HepG2 (cell line): ENCODE measurements around the gene NDRG3. TPM values are rescaled to one million over a fixed set of nuclear protein-coding genes. Genes with fewer than 3 reads are reported as not detected.

Source experiments
- ARNT ChIP-seq: fragments of 450-650 bp; IDR thresholded peaks from 2 replicates; pipeline ENCODE4 v1.6.1; 2017
- ELF1 ChIP-seq: sonication (generic); formaldehyde crosslinking; IDR thresholded peaks from 2 replicates; pipeline ENCODE4 v1.4.0; 2020; ENCODE audit warnings: missing genetic modification reagents
- FIP1L1 ChIP-seq: fragments of 200-400 bp; formaldehyde crosslinking; IDR thresholded peaks from 2 replicates; pipeline ENCODE4 v1.6.1; 2018; ENCODE audit warnings: low read depth, mild to moderate bottlenecking, low read length, moderate library complexity, borderline replicate concordance; ENCODE audit not compliant: insufficient read depth
- FUBP1 ChIP-seq: sonication (generic); formaldehyde crosslinking; IDR thresholded peaks from 2 replicates; pipeline ENCODE4 v1.5.1; 2020; ENCODE audit warnings: missing genetic modification reagents, mild to moderate bottlenecking, borderline replicate concordance
- HMGA1 ChIP-seq: sonication (generic); formaldehyde crosslinking; conservative IDR thresholded peaks from 2 replicates; pipeline ENCODE4 v1.4.0; 2020; ENCODE audit warnings: missing genetic modification reagents
- IRF9 ChIP-seq: sonication (generic); formaldehyde crosslinking; IDR thresholded peaks from 2 replicates; pipeline ENCODE4 v1.8.0; 2022; ENCODE audit warnings: missing genetic modification reagents, mild to moderate bottlenecking, borderline replicate concordance
- LBX2 ChIP-seq: sonication (generic); formaldehyde crosslinking; IDR thresholded peaks from 2 replicates; pipeline ENCODE4 v1.5.0; 2020; ENCODE audit warnings: missing genetic modification reagents, mild to moderate bottlenecking, borderline replicate concordance
- NR2F2 ChIP-seq: IDR thresholded peaks from 2 replicates; pipeline ENCODE4 v1.6.1; 2012; ENCODE audit warnings: low read depth, inconsistent platforms, borderline replicate concordance
- POLR2AphosphoS5 ChIP-seq: IDR thresholded peaks from 2 replicates; pipeline ENCODE4 v1.6.1; 2012; ENCODE audit warnings: low read depth, low read length
- PRDM10 ChIP-seq: sonication (generic); formaldehyde crosslinking; IDR thresholded peaks from 2 replicates; pipeline ENCODE4 v1.4.0; 2020; ENCODE audit warnings: low read depth, missing genetic modification reagents
- REL ChIP-seq: sonication (generic); formaldehyde crosslinking; conservative IDR thresholded peaks from 2 replicates; pipeline ENCODE4 v1.8.0; 2022; ENCODE audit warnings: mild to moderate bottlenecking, missing genetic modification reagents, moderate library complexity
- STAG1 ChIP-seq: sonication (generic); formaldehyde crosslinking; IDR thresholded peaks from 2 replicates; pipeline ENCODE4 v1.4.0; 2020; ENCODE audit warnings: missing genetic modification reagents
- TERF1 ChIP-seq: sonication (generic); formaldehyde crosslinking; IDR thresholded peaks from 2 replicates; pipeline ENCODE4 v1.8.0; 2022; ENCODE audit warnings: mild to moderate bottlenecking, missing genetic modification reagents, moderate library complexity
- ZBTB20 ChIP-seq: sonication (generic); formaldehyde crosslinking; IDR thresholded peaks from 2 replicates; pipeline ENCODE4 v1.8.1; 2023; ENCODE audit warnings: missing genetic modification reagents, low read depth, mild to moderate bottlenecking, borderline replicate concordance
- ZFP41 ChIP-seq: sonication (generic); formaldehyde crosslinking; IDR thresholded peaks from 2 replicates; pipeline ENCODE4 v1.4.0; 2020; ENCODE audit warnings: mild to moderate bottlenecking, missing genetic modification reagents, borderline replicate concordance
- ZNF280D ChIP-seq: sonication (generic); formaldehyde crosslinking; IDR thresholded peaks from 2 replicates; pipeline ENCODE4 v1.5.1; 2020; ENCODE audit warnings: mild to moderate bottlenecking, missing genetic modification reagents
- ZNF335 ChIP-seq: sonication (generic); formaldehyde crosslinking; IDR thresholded peaks from 2 replicates; pipeline ENCODE4 v1.4.0; 2020; ENCODE audit warnings: missing genetic modification reagents
- ZNF720 ChIP-seq: sonication (generic); formaldehyde crosslinking; IDR thresholded peaks from 2 replicates; pipeline ENCODE4 v1.4.0; 2020; ENCODE audit warnings: missing genetic modification reagents
- ZNF737 ChIP-seq: sonication (generic); formaldehyde crosslinking; IDR thresholded peaks from 2 replicates; pipeline ENCODE4 v1.5.0; 2020; ENCODE audit warnings: missing genetic modification reagents, mild to moderate bottlenecking, borderline replicate concordance
- polyA plus RNA-seq, 8 experiments: library from polyadenylated mRNA; depleted of rRNA in 3 of 8; stranded (reverse) in 7 of 8; unstranded in 1 of 8; fragments of >200 nt; fragmentation: Illumina TruSeq in 4 of 8; extraction: Trizol in 4 of 8; gene quantifications; 2 replicates each; pipeline versions ENCODE4 v1.2.1 to v1.2.3, GENCODE V29; 2011 to 2016; ENCODE audit warnings: low read depth in 4 of 8, missing spikeins in 1 of 8, mixed read lengths in 1 of 8; ENCODE audit not compliant: insufficient read depth in 1 of 8
- total RNA-seq, 5 experiments: library from RNA; depleted of rRNA; stranded (reverse); fragments of >200 nt; fragmentation: Illumina TruSeq; extraction: Trizol; gene quantifications; 2 replicates each; pipeline ENCODE4 v1.2.3, GENCODE V29; 2016; ENCODE audit warnings: low read depth in 1 of 5

NDRG3 gene
- total and polyA plus RNA-seq, 2 of the 13 experiments (the other 11 are each of a cell fraction or from before 2014, with no cell fraction given), result 36.0 to 40.5 TPM

- no peak for TF ChIP-seq FUBP1 (CRISPR knock-in tag)
- TF ChIP-seq ZNF280D (CRISPR knock-in tag), result no peak
- no peak for TF ChIP-seq LBX2 (CRISPR knock-in tag)
- TF ChIP-seq ZNF737, result no peak
- no peak for TF ChIP-seq FIP1L1
- no peak for TF ChIP-seq TERF1
- no peak for TF ChIP-seq ZNF720 (CRISPR knock-in tag)
- TF ChIP-seq ELF1 (CRISPR knock-in tag), result peak; percentile 24; the same call in 1 of the 2 replicates
- peak; percentile 92 for TF ChIP-seq ZNF335 (CRISPR knock-in tag)
- TF ChIP-seq IRF9 (CRISPR knock-in tag), result no peak
- TF ChIP-seq ARNT, result no peak
- TF ChIP-seq ZBTB20, result no peak
- peak; percentile 90 for TF ChIP-seq POLR2AphosphoS5
- TF ChIP-seq ZFP41, result no peak
- TF ChIP-seq STAG1 (CRISPR knock-in tag), result peak; percentile 11; the same call in 1 of the 2 replicates
- no peak for TF ChIP-seq REL
- TF ChIP-seq HMGA1 (CRISPR knock-in tag), result no peak
- TF ChIP-seq NR2F2, result no peak
- no peak for TF ChIP-seq PRDM10
Measured at GRCh38 chr20:36677422-36677771, 68.5 kb downstream of the NDRG3 start (continued).
